Urinary bladder (tissue), 4 donors: ENCODE results near the gene SEPTIN2. TPM values are rescaled to one million over a fixed set of nuclear protein-coding genes. Genes with fewer than 3 reads are reported as not detected.

Experiments used
- DNase-seq: peaks from one replicate; pipeline ENCODE4 v3.0.0-alpha.2; 2015; ENCODE audit errors: extremely low spot score
- H3K27ac ChIP-seq: one replicate; pipeline ENCODE4 v1.5.1; 2013; ENCODE audit warnings: low read depth, mild to moderate bottlenecking, moderate library complexity
- H3K36me3 ChIP-seq: one replicate; pipeline ENCODE4 v1.6.1; 2013; ENCODE audit warnings: mild to moderate bottlenecking, moderate library complexity; ENCODE audit not compliant: insufficient read depth
- H3K4me1 ChIP-seq: one replicate; pipeline ENCODE4 v1.6.1; 2013; ENCODE audit warnings: mild to moderate bottlenecking, moderate library complexity; ENCODE audit not compliant: insufficient read depth
- H3K4me3 ChIP-seq: one replicate; pipeline ENCODE4 v1.5.1; 2013; ENCODE audit warnings: low read depth, low read length
- WGBS: extraction: QIAGEN DNeasy Blood & Tissue Kit; methylation state at CpG from one replicate; pipeline ENCODE4 v1.1.7; 2013; 5-methylcytosine and 5-hydroxymethylcytosine counted together
- polyA plus RNA-seq: library from polyadenylated mRNA; stranded (reverse); fragments of 200-250 nt; gene quantifications from one replicate; pipeline ENCODE4 v1.2.3, GENCODE V29; 2013
- total RNA-seq: library from RNA; depleted of rRNA; stranded (reverse); fragments of >200 nt; gene quantifications from one replicate; pipeline ENCODE4 v1.2.3, GENCODE V29; 2014
- donor health status: healthy with polysubstance abuse.
- donor health status: healthy.

The SEPTIN2 gene
- total and polyA plus RNA-seq, 2 donors = 236 to 677 TPM

GRCh38 chr2:241295326-241296095, 20.2 kb upstream of the SEPTIN2 start:
- 72% methylated on average over 7 of the region's 7 CpGs for whole genome bisulfite sequencing
- Histone ChIP-seq H3K27ac (no peak overlapping the region), H3K4me3 (no peak overlapping the region), H3K4me1 (no peaks in the 10 kb centered on the region), H3K36me3 (no peaks in the 10 kb centered on the region)
- DNase-seq = no peak

DNA sequence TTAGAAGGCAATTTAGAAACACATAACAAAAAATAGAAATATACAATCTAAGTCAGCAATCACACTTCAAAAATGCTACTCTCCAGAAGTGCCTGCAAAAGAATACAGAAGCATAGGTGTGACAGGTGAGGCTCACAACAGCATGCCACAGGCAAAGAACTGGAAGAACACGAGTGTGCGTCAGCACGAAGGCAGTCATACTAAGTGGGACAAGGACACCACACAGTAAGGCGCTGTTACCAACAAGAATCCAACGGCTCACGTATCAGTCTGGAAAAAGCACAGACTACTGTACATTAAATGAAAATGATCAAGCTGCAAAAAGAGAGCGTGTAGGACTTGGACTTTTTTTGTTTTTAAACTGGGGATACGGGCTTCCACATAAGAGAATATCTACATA, 19.0 kb upstream of the SEPTIN2 start:
- 89% methylated on average over 8 of the region's 8 CpGs for WGBS

GRCh38 chr2:241298673-241299072, 17.1 kb upstream of the SEPTIN2 start:
- Histone ChIP-seq H3K27ac (no peak overlapping the region), H3K36me3 (no peaks in the 10 kb centered on the region), H3K4me1 (no peaks in the 10 kb centered on the region), H3K4me3 (no peak overlapping the region)
- 93% methylated on average over 5 of the region's 5 CpGs for WGBS
- no peak for DNase-seq

More for the DNA sequence above, 19.0 kb upstream of the SEPTIN2 start:
- H3K36me3 ChIP-seq = no peaks in the 10 kb centered on the region
- H3K4me1 ChIP-seq = no peaks in the 10 kb centered on the region
- H3K27ac ChIP-seq = no peak overlapping the region
- no peak for DNase-seq
- no peak overlapping the region for H3K4me3 ChIP-seq

DNA sequence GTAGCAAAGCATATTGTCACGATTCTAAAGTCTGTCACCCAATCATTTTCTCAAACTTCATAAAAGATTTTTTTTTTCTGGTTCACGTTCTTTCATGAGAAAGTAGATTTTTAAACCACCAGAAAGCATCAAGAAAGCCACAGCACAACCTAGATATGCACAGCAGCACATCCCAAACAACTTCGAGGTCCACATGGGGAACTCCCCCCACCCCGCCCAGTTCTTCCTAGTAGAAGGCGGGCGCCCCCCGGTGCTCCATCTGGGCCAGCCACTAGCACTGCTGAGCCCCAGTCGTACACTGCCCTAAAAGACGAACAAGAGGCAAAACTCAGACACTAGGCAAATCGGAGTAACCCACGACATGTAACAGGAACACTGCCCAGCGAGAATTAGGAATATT, 15.7 kb upstream of the SEPTIN2 start:
- 67% methylated on average over 12 of the region's 12 CpGs for WGBS
- no peaks in the 10 kb centered on the region for H3K4me1 ChIP-seq
- H3K36me3 ChIP-seq = no peaks in the 10 kb centered on the region
- no peak overlapping the region for H3K4me3 ChIP-seq
- DNase-seq = no peak
- H3K27ac ChIP-seq = no peak overlapping the region

DNA sequence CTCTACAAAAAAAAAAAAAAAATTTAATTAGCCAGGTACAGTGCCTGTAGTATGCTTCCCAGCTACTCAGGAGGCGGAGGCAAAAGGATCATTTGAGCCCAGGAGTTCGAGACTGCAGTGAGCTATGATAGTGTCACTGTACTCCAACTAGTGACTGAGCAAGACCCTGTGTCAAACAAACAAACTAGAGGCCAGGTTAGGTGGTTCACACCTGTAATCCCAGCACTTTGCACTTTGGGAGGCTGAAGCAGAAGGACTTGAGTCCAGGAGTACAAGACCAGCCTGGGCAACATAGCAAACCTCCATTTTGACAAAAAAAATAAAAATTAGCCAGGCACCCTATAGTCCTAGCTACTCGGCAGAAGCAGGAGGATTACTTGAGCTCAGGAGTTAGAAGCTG, 13.6 kb upstream of the SEPTIN2 start:
- no peak overlapping the region for H3K4me3 ChIP-seq
- no peaks in the 10 kb centered on the region for H3K36me3 ChIP-seq
- H3K27ac ChIP-seq = no peak overlapping the region
- DNase-seq = no peak
- 89% methylated on average over 3 of the region's 3 CpGs for WGBS
- H3K4me1 ChIP-seq = no peaks in the 10 kb centered on the region

DNA sequence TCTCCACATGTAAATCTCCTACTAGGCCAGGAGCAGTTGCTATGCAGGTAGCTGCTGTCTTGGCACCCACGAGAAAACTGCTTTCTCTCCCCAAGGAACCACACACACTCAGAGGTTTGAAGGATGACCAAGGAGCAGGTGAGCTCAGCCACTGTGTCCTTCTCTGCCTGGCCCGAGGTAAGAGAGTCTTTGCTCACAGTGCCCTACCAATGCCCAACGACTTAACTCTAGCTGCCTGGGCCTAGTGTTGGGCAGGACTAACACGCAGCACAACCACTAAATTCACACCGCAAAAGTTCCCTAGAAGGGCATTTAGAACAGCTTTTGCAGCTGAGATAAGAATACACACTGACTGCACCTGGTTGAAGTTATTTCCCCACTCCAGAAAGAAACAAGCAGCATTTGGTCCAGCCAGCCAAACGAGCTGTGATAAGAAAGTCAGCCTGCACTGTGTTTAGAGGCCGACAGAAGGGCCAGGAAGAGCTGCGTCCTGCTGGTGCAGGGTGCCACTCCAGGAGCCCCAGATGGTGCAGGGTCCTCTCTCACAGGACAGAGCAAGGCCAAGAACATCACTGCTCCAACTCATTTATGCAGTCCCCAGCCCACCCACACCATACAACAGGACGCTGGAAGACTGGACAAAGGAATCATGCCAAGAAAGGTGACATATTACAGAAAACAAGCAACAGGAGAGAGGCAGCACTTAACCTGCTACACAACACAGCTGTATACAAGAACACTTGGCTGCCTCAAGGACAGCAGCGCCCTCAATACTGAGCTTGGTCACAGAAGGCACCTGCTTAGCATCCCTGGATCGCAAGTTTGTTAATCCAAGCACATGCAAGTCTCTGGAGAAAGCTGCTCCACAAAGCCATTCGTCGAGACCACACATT, 12.7 kb upstream of the SEPTIN2 start:
- H3K27ac ChIP-seq = no peak overlapping the region
- no peaks in the 10 kb centered on the region for H3K4me1 ChIP-seq
- DNase-seq = no peak
- 67% methylated on average over 13 of the region's 13 CpGs for WGBS
- no peak overlapping the region for H3K4me3 ChIP-seq
- H3K36me3 ChIP-seq = no peaks in the 10 kb centered on the region

DNA sequence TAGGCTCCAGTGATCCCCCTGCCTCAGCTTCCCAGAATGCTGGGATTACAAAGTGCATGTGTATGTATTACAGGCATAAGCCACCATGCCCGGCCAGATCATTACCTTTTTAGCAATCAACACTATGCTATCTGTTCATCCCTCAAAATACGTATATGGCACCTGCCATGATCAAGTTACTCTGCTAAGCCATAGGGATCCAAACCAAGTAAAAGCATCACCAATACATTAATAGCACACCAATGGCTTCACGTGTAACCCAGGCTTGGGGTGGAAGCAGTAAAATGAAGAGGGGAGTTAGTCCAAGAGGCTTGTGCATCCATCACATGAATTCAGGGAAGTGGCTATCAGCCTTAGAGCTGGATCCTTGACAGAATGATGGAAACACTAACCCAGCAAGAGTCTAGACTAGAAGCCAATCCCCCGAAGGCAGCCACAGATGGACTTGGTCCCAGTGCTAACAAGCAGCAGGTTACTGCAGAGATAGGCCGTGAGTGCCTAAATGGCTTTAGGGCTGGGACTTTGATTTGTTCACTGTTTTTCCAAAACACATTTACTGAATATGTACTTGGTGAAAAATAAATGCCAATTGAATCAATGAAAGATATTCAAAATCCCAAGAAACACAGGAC, 11.6 kb upstream of the SEPTIN2 start:
- 86% methylated on average over 5 of the region's 5 CpGs for WGBS
- H3K4me1 ChIP-seq = no peaks in the 10 kb centered on the region

GRCh38 chr2:241307055-241307454, 8.7 kb upstream of the SEPTIN2 start:
- H3K27ac ChIP-seq = no peak overlapping the region
- no peak for DNase-seq
- no peak overlapping the region for H3K4me3 ChIP-seq
- no peaks in the 10 kb centered on the region for H3K36me3 ChIP-seq
- peaks cover 3% of the 10 kb centered on the region for H3K4me1 ChIP-seq
- WGBS = 87% methylated on average over 6 of the region's 6 CpGs

More for the DNA sequence above, 11.6 kb upstream of the SEPTIN2 start:
- DNase-seq = no peak
- Histone ChIP-seq H3K4me3 (no peak overlapping the region), H3K27ac (no peak overlapping the region), H3K36me3 (no peaks in the 10 kb centered on the region)

DNA sequence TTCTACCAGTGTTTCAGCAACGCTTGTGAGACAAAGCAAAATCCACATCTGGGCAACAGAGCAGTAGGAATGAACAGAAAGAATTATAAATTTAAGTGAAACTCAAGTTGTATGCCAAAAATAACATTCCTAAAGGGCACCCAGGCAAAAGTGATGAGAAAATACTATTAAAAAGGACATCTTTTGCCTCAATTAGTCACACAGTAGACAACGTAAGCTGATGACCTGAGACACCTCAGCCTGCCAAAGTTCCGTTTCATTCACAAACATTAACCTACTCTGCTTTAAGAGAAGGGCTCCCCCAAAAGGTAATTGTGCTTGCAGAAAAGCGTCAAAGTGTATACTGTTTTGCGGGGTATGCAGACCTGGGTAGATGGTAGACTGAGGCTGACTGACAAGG, 7.5 kb upstream of the SEPTIN2 start:
- Histone ChIP-seq H3K4me3 (no peak overlapping the region), H3K27ac (no peak overlapping the region), H3K4me1 (peaks cover 3% of the 10 kb centered on the region), H3K36me3 (no peaks in the 10 kb centered on the region)
- WGBS = 87% methylated on average over 5 of the region's 5 CpGs
- no peak for DNase-seq

GRCh38 chr2:241308832-241309500, 6.8 kb upstream of the SEPTIN2 start:
- no peak overlapping the region for H3K27ac ChIP-seq
- H3K4me1 ChIP-seq = peaks cover 3% of the 10 kb centered on the region

GRCh38 chr2:241309684-241310117, 6.0 kb upstream of the SEPTIN2 start:
- Histone ChIP-seq H3K4me3 (no peak overlapping the region), H3K4me1 (peaks cover 3% of the 10 kb centered on the region), H3K27ac (no peak overlapping the region), H3K36me3 (no peaks in the 10 kb centered on the region)
- 66% methylated on average over 2 of the region's 2 CpGs for WGBS
- no peak for DNase-seq

More at GRCh38 chr2:241308832-241309500, 6.8 kb upstream of the SEPTIN2 start:
- H3K36me3 ChIP-seq = no peaks in the 10 kb centered on the region
- no peak overlapping the region for H3K4me3 ChIP-seq
- no peak for DNase-seq
- 87% methylated on average over 18 of the region's 18 CpGs for WGBS

GRCh38 chr2:241310917-241311566, 4.7 kb upstream of the SEPTIN2 start:
- H3K4me3 ChIP-seq = no peak overlapping the region
- peaks cover 3% of the 10 kb centered on the region for H3K4me1 ChIP-seq
- H3K36me3 ChIP-seq = no peaks in the 10 kb centered on the region
- WGBS = 91% methylated on average over 13 of the region's 13 CpGs
- no peak overlapping the region for H3K27ac ChIP-seq
- DNase-seq = no peak

DNA sequence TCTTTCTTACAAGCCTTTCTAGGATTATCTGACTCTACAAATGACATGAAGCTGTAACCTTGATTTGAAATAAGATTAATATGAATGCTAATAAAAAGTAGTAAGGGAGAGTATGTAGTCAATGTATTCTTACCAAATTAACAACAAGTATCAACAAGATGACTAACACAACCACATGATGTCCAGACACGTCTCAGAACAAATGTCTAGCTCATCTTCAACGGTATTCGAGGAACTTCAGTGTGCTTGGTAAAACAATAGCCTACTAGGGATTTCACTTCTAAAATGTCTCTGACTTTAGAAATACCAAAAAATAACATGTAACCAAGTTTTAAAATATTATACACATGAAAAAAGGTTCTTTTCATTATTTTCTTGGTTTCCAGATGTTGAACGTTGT, 3.6 kb upstream of the SEPTIN2 start:
- no peak for DNase-seq
- Histone ChIP-seq H3K4me1 (peaks cover 3% of the 10 kb centered on the region), H3K27ac (no peak overlapping the region), H3K36me3 (no peaks in the 10 kb centered on the region), H3K4me3 (no peak overlapping the region)
- 66% methylated on average over 4 of the region's 4 CpGs for WGBS
